Adrenal gland (tissue), 5 donors: Measurements from ENCODE around the gene BTLA.

ENCODE experiments used
- POLR2A ChIP-seq, 2 donors: fragments of 450-650 bp; IDR thresholded peaks; one replicate each; pipeline ENCODE4 v1.6.1; 2017; ENCODE audit warnings: antibody characterized with exemption in 2 of 2, mild to moderate bottlenecking in 2 of 2, moderate library complexity in 1 of 2
- TF ChIP-seq, protein P1 (sequence below), 6 experiments: fragments of 450-650 bp in 4 of 6; fragments of 200-600 bp in 2 of 6; sonication (generic) in 1 of 6; IDR thresholded peaks; 1 replicate in 5 of 6; 2 replicates in 1 of 6; pipeline versions ENCODE4 v1.5.1 to v1.8.0; 2016 to 2021; ENCODE audit warnings: antibody characterized with exemption in 6 of 6, mild to moderate bottlenecking in 2 of 6, moderate library complexity in 1 of 6
- donor health status: DM: no; HTN: no; CAD: no.

DNA sequence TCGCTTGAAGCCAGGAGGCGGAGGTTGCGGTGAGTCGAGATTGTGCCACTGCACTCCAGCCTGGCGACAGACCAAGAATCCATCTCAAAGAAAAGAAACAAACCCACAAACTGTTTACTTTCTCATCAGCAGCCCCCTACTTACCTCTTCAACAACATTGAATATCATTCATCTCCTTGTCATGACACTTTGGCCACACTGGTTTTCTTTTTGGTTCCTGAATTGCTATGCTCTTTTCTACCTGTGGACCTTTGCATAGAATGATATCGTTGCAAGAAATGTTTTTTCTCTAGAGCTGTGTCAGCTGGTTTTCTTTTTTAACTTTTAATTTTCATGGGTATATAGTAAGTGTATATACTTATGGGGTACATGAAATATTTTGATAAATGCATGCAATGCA is 83.9 kb downstream of the BTLA start:
- TF ChIP-seq, protein P1, sequence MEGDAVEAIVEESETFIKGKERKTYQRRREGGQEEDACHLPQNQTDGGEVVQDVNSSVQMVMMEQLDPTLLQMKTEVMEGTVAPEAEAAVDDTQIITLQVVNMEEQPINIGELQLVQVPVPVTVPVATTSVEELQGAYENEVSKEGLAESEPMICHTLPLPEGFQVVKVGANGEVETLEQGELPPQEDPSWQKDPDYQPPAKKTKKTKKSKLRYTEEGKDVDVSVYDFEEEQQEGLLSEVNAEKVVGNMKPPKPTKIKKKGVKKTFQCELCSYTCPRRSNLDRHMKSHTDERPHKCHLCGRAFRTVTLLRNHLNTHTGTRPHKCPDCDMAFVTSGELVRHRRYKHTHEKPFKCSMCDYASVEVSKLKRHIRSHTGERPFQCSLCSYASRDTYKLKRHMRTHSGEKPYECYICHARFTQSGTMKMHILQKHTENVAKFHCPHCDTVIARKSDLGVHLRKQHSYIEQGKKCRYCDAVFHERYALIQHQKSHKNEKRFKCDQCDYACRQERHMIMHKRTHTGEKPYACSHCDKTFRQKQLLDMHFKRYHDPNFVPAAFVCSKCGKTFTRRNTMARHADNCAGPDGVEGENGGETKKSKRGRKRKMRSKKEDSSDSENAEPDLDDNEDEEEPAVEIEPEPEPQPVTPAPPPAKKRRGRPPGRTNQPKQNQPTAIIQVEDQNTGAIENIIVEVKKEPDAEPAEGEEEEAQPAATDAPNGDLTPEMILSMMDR (IDR thresholded peaks at IDR 0.05): no peak
- no peak for TF ChIP-seq POLR2A (IDR thresholded peaks at IDR 0.05)
